GM12878 (cell line): ENCODE results near the gene HLTF. TPM values are rescaled to one million over a fixed set of nuclear protein-coding genes. Genes with fewer than 3 reads are reported as not detected.

Source experiments
- ATAC-seq: fragments of 200-7000 bp; cut with Tn5 transposase; 3 replicates; pipeline ENCODE4 v1.9.1; 2020; ENCODE audit warnings: mild to moderate bottlenecking, moderate library complexity
- BruUV-seq: library from RNA; stranded (reverse); fragments of 400-500 nt; replicated peaks from 2 replicates; lab custom pipeline; 2021; lab: Mats Ljungman, UMichigan
- CTCF ChIA-PET: fragments of 300-600 bp; sonication (Branson Sonifier 250); formaldehyde crosslinking; extraction: SDS; loops from one replicate; lab custom pipeline; 2021; ENCODE audit warnings: inconsistent platforms; lab: Yijun Ruan, JAX
- POLR2A ChIA-PET: fragments of 350-600 bp; formaldehyde crosslinking; extraction: SDS; loops from one replicate; lab custom pipeline; 2021; ENCODE audit warnings: inconsistent platforms; lab: Charles Lee
- RAD21 ChIA-PET: fragments of 300-600 bp; sonication (Branson Sonifier 250); formaldehyde crosslinking; loops from one replicate; lab custom pipeline; 2023; ENCODE audit warnings: antibody characterized with exemption; ENCODE audit not compliant: unreplicated experiment; lab: Charles Lee
- SMC1A ChIA-PET: fragments of 300-600 bp; sonication (Branson Sonifier 250); formaldehyde crosslinking; loops from one replicate; lab custom pipeline; 2023; ENCODE audit not compliant: unreplicated experiment, uncharacterized antibody; lab: Charles Lee
- DNase-seq: peaks from one replicate; pipeline ENCODE4 v3.0.0-alpha.2; 2011; ENCODE audit warnings: low read depth, low spot score
- FAIRE-seq: peaks from 3 replicates; lab custom pipeline; 2011; peaks lifted over from hg19 to GRCh38; lab: Jason Lieb, UNC
- H2AFZ ChIP-seq: 2 replicates; pipeline ENCODE4 v1.6.0; 2011; ENCODE audit warnings: low read depth, low read length, control low read depth; ENCODE audit not compliant: control insufficient read depth
- H3K27ac ChIP-seq: 2 replicates; pipeline ENCODE4 v1.5.1; 2011; ENCODE audit warnings: control low read depth; ENCODE audit not compliant: control insufficient read depth, insufficient read depth
- H3K27me3 ChIP-seq, 2 experiments: replicated peaks in 1 of 2; 2 replicates each; pipeline versions ENCODE4 v1.6.0 to v1.6.1; 2011; ENCODE audit warnings: low read length in 1 of 2; ENCODE audit not compliant: control insufficient read depth in 2 of 2, insufficient read depth in 2 of 2
- H3K36me3 ChIP-seq, 2 experiments: 2 replicates each; pipeline ENCODE4 v1.5.1; 2011; ENCODE audit warnings: low read length in 1 of 2; ENCODE audit not compliant: control insufficient read depth in 2 of 2, insufficient read depth in 2 of 2
- H3K4me1 ChIP-seq: 2 replicates; pipeline ENCODE4 v1.6.1; 2011; ENCODE audit warnings: mild to moderate bottlenecking, low read length, moderate library complexity, mixed read lengths; ENCODE audit not compliant: control insufficient read depth, insufficient read depth
- H3K4me2 ChIP-seq: 2 replicates; pipeline ENCODE4 v1.6.0; 2011; ENCODE audit warnings: control low read depth; ENCODE audit not compliant: control insufficient read depth, insufficient read depth
- H3K4me3 ChIP-seq: fragments of 200-600 bp; sonication (generic); 2 replicates; pipeline ENCODE4 v1.5.1; 2016
- H3K79me2 ChIP-seq: 2 replicates; pipeline ENCODE4 v1.6.0; 2011; ENCODE audit warnings: low read length; ENCODE audit not compliant: control insufficient read depth, insufficient read depth
- H3K9ac ChIP-seq: 2 replicates; pipeline ENCODE4 v1.8.0; 2011; ENCODE audit warnings: low read length, control low read depth, mixed read lengths; ENCODE audit not compliant: control insufficient read depth, insufficient read depth
- H3K9me3 ChIP-seq: replicated peaks from 3 replicates; pipeline ENCODE4 v1.5.1; 2011; ENCODE audit warnings: mild to moderate bottlenecking, low read length; ENCODE audit not compliant: control insufficient read depth, insufficient read depth
- H4K20me1 ChIP-seq: 2 replicates; pipeline ENCODE4 v1.6.0; 2011; ENCODE audit not compliant: control insufficient read depth, insufficient read depth
- CBX5 ChIP-seq: sonication (generic); IDR thresholded peaks from 2 replicates; pipeline ENCODE4 v1.6.1; 2016; ENCODE audit warnings: low read depth, moderate library complexity, mild to moderate bottlenecking, inconsistent platforms
- CREM ChIP-seq: IDR thresholded peaks from 2 replicates; pipeline ENCODE4 v1.6.1; 2014; ENCODE audit warnings: antibody characterized with exemption, low read depth
- E2F4 ChIP-seq: IDR thresholded peaks from 2 replicates; pipeline ENCODE4 v1.6.1; 2012; ENCODE audit warnings: low read depth, low read length, improper control_type of control experiment
- LARP7 ChIP-seq: fragments of 450-650 bp; IDR thresholded peaks from 2 replicates; pipeline ENCODE4 v1.6.1; 2017; ENCODE audit warnings: mild to moderate bottlenecking
- MTA2 ChIP-seq: fragments of 450-650 bp; IDR thresholded peaks from 2 replicates; pipeline ENCODE4 v1.6.1; 2016; ENCODE audit warnings: low read depth, mild to moderate bottlenecking, moderate library complexity
- NFYA ChIP-seq: IDR thresholded peaks from 2 replicates; pipeline ENCODE4 v1.6.1; 2011; ENCODE audit warnings: low read depth, mild to moderate bottlenecking, low read length, improper control_type of control experiment, borderline replicate concordance
- NR2C1 ChIP-seq: fragments of 450-650 bp; IDR thresholded peaks from 2 replicates; pipeline ENCODE4 v1.6.1; 2017; ENCODE audit warnings: antibody characterized with exemption, mild to moderate bottlenecking, moderate library complexity
- NRF1 ChIP-seq: conservative IDR thresholded peaks from 2 replicates; pipeline ENCODE4 v1.6.1; 2011; ENCODE audit warnings: mild to moderate bottlenecking, low read depth, low read length, improper control_type of control experiment
- POLR2A ChIP-seq: IDR thresholded peaks from 2 replicates; pipeline ENCODE4 v1.6.1; 2011; ENCODE audit warnings: low read depth, mild to moderate bottlenecking, low read length
- SMC3 ChIP-seq: IDR thresholded peaks from 2 replicates; pipeline ENCODE4 v1.6.1; 2011; ENCODE audit warnings: low read length, improper control_type of control experiment, borderline replicate concordance
- TAF1 ChIP-seq: IDR thresholded peaks from 2 replicates; pipeline ENCODE4 v1.6.1; 2011; ENCODE audit warnings: mild to moderate bottlenecking, low read depth, low read length, borderline replicate concordance
- TCF12 ChIP-seq: IDR thresholded peaks from 2 replicates; pipeline ENCODE4 v1.6.1; 2011; ENCODE audit warnings: low read depth, mild to moderate bottlenecking, low read length
- USF1 ChIP-seq: IDR thresholded peaks from 2 replicates; pipeline ENCODE4 v1.6.1; 2011; ENCODE audit warnings: borderline replicate concordance, low read depth, mild to moderate bottlenecking, moderate library complexity, mixed read lengths, low read length; ENCODE audit not compliant: insufficient read depth; ENCODE audit errors: extremely low read length
- ZBED1 ChIP-seq: IDR thresholded peaks from 2 replicates; pipeline ENCODE4 v1.6.1; 2016; ENCODE audit warnings: borderline replicate concordance
- ZNF24 ChIP-seq: fragments of 450-650 bp; IDR thresholded peaks from 2 replicates; pipeline ENCODE4 v1.6.1; 2017; ENCODE audit warnings: antibody characterized with exemption, mild to moderate bottlenecking
- ZSCAN29 ChIP-seq: fragments of 450-650 bp; IDR thresholded peaks from 2 replicates; pipeline ENCODE4 v1.6.1; 2017; ENCODE audit warnings: mild to moderate bottlenecking, moderate library complexity
- WGBS: methylation state at CpG from one replicate; pipeline ENCODE4 v1.1.6; 2016; ENCODE audit warnings: low lambda C conversion rate; ENCODE audit not compliant: insufficient replicate concordance, insufficient coverage; ENCODE audit errors: missing lambda C conversion rate; 5-methylcytosine and 5-hydroxymethylcytosine counted together
- in situ Hi-C: fragments of 300-500 bp; cut with MboI; formaldehyde crosslinking; loops from 9 replicates; pipeline ENCODE4 v1.14.3; 2018; ENCODE audit warnings: mixed read lengths
- intact Hi-C: fragments of 100-400 bp; cut with micrococcal nuclease; formaldehyde crosslinking; loops from one replicate; pipeline ENCODE4 v1.14.2; 2022; ENCODE audit not compliant: unreplicated experiment
- polyA plus RNA-seq, 11 experiments: library from polyadenylated mRNA; depleted of rRNA in 4 of 11; unstranded in 6 of 11; stranded (reverse) in 5 of 11; fragments of >200 nt; fragmentation: Nextera tagmentation in 4 of 11; fragmentation: Illumina TruSeq in 1 of 11; extraction: Ambion mirVana in 4 of 11; extraction: Trizol in 1 of 11; gene quantifications; 1 replicate in 1 of 11; 2 replicates in 10 of 11; pipeline versions ENCODE4 v1.2.1 to v1.2.3, GENCODE V29; 2011 to 2016; ENCODE audit warnings: inconsistent platforms in 2 of 11, missing spikeins in 2 of 11, low read depth in 1 of 11
- total RNA-seq, 4 experiments: library from RNA; depleted of rRNA in 3 of 4; stranded (reverse); fragments of >200 nt in 3 of 4; fragmentation: Illumina TruSeq in 1 of 4; extraction: Trizol in 1 of 4; gene quantifications; 2 replicates each; pipeline versions ENCODE4 v1.2.1 to v1.2.3, GENCODE V29; 2013 to 2021
- TF ChIP-seq, protein P1 (sequence below): fragments of 450-650 bp; conservative IDR thresholded peaks from 2 replicates; pipeline ENCODE4 v1.6.1; 2017; ENCODE audit warnings: mild to moderate bottlenecking, moderate library complexity

HLTF gene
- total and polyA plus RNA-seq, 10 of the 15 experiments (the other 5 are each of a cell fraction or from before 2014, with no cell fraction given), result 13.7 to 50.4 (median 31.7) TPM

GRCh38 chr3:149085828-149086231 lies 503 bp downstream of the HLTF start:
- ChIA-PET RAD21 (no interaction called here), SMC1A (interaction anchor here (0.8 to 1.9 kb wide), 3 partner anchors 8 to 42 kb away, joined by 3 to 6 read pairs (median 3); no protein-coding TSS in a partner anchor), CTCF (interaction anchor here (1.0 to 1.5 kb wide), 2 partner anchors 13 to 35 kb away, joined by 3 to 4 read pairs; no protein-coding TSS in a partner anchor), POLR2A (no interaction called here)
- peak overlapping the region; percentile 90 for H3K4me3 ChIP-seq
- peaks cover 0 to 6% of the 10 kb centered on the region in 2 experiments; a peak in 1 of 4 replicates for H3K36me3 ChIP-seq
- H3K27ac ChIP-seq, result peak overlapping the region; percentile 41
- 1% methylated on average over 21 of the region's 21 CpGs for WGBS
- in situ Hi-C loops (no loop called here), intact Hi-C loops (no loop called here)
- DNase-seq, result no peak
- no peaks in the 10 kb centered on the region for H3K27me3 ChIP-seq
- H3K9ac ChIP-seq, result peak overlapping the region; percentile 74
- peaks cover 20% of the 10 kb centered on the region for H3K4me1 ChIP-seq
- peaks cover 35% of the 10 kb centered on the region for H3K79me2 ChIP-seq
- no peak for FAIRE-seq
- TSS peak; percentile 74 for BruUV-seq
- TF ChIP-seq TAF1, result no peak
- no peak for TF ChIP-seq LARP7
- TF ChIP-seq CREM, result peak; percentile 14; the same call in 1 of the 2 replicates
- no peak for TF ChIP-seq ZSCAN29
- TF ChIP-seq SMC3, result no peak
- no peak for TF ChIP-seq TCF12
- no peak for TF ChIP-seq POLR2A
- TF ChIP-seq, protein P1, sequence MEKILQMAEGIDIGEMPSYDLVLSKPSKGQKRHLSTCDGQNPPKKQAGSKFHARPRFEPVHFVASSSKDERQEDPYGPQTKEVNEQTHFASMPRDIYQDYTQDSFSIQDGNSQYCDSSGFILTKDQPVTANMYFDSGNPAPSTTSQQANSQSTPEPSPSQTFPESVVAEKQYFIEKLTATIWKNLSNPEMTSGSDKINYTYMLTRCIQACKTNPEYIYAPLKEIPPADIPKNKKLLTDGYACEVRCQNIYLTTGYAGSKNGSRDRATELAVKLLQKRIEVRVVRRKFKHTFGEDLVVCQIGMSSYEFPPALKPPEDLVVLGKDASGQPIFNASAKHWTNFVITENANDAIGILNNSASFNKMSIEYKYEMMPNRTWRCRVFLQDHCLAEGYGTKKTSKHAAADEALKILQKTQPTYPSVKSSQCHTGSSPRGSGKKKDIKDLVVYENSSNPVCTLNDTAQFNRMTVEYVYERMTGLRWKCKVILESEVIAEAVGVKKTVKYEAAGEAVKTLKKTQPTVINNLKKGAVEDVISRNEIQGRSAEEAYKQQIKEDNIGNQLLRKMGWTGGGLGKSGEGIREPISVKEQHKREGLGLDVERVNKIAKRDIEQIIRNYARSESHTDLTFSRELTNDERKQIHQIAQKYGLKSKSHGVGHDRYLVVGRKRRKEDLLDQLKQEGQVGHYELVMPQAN, result peak; percentile 19; the same call in 1 of the 2 replicates
- no peak for TF ChIP-seq ZBED1
- no peak for TF ChIP-seq USF1
- TF ChIP-seq E2F4, result no peak
- TF ChIP-seq NRF1, result no peak
- TF ChIP-seq CBX5, result no peak
- no peak for TF ChIP-seq NFYA
- no peak for TF ChIP-seq MTA2
- TF ChIP-seq ZNF24, result no peak
- TF ChIP-seq NR2C1, result no peak
- H3K4me2 ChIP-seq, result peak overlapping the region; percentile 84
- H3K9me3 ChIP-seq, result no peaks in the 10 kb centered on the region; the same call in 1 of the 3 replicates
- peak; percentile 75 for ATAC-seq
- no peaks in the 10 kb centered on the region for H4K20me1 ChIP-seq
- peak overlapping the region; percentile 86 for H2AFZ ChIP-seq
